Effector CD4-positive, alpha-beta T cell (primary cell): Measurements from ENCODE around the gene ATAD2B.

Experiments used
- DNase-seq: peaks from one replicate; pipeline ENCODE4 v3.0.0-alpha.2; 2020

Gene ATAD2B

GRCh38 chr2:23905155-23905554, 21.8 kb downstream of the ATAD2B start:
- no peak for DNase-seq

GRCh38 chr2:23904692-23905091, 22.2 kb downstream of the ATAD2B start:
- DNase-seq = no peak

GRCh38 chr2:23904215-23904614, 22.7 kb downstream of the ATAD2B start:
- DNase-seq = no peak

DNA sequence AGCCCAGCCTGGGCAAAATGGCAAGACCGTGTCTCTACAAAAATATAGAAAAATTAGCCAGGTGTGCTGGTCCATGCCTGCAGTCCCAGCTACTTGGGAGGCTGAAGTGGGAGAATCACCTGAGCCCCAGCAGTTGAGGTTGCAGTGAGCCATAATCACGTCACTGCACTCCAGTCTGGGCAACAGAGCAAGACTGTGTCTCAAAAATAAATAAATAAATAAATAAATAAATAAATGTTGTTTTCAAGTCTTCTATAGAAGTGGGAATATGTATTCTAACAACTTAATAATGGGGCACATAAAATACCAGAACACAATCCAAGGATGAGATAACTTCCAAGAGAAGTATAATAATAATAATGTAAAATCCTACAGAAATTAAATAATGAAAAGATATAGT, 23.9 kb downstream of the ATAD2B start:
- DNase-seq = no peak

DNA sequence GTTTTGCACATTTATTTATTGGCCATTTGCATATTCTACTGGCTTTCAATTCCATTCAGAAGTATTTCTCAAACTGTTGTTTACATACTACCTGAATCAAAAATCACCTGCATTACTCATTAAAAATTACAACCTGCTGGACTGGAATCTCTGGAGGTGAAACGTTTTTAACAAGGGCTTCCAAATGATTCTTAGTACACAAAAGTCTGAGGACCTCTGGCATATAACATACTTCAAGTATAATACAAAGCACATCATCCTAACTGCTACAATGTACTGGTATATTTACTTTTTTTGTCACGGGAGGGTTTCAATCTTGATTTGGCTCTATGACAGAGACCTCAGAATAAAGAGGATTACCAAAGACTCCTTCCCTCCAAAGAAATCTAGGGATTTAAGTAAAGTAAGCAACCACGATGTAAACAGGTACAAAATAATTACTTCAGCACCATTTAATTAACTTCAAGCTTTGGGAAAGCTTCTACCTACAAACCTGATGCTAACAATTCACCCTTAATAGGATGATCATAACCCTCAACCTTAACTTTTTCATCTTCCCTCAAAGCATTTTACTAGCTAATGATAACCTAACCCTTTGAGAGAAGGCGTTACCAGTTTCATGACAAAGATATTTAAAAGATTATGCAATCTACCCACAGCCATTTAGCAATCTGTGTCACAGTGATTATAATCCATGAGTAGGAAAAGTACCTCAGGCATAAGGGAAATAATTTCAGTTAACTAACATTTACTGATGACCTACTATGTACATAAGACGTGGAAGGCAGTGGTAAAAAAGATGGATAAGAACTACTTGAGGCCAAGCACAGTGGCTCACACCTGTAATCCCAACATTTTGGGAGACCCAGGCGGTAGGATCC, 24.7 kb downstream of the ATAD2B start:
- no peak for DNase-seq

- DNase-seq = no peak
Measured at GRCh38 chr2:23900541-23901322, 26.2 kb downstream of the ATAD2B start.

- no peak for DNase-seq
Measured at GRCh38 chr2:23900133-23900532, 26.8 kb downstream of the ATAD2B start.

- DNase-seq = no peak
Measured at GRCh38 chr2:23871206-23871605, 55.7 kb downstream of the ATAD2B start.

DNA sequence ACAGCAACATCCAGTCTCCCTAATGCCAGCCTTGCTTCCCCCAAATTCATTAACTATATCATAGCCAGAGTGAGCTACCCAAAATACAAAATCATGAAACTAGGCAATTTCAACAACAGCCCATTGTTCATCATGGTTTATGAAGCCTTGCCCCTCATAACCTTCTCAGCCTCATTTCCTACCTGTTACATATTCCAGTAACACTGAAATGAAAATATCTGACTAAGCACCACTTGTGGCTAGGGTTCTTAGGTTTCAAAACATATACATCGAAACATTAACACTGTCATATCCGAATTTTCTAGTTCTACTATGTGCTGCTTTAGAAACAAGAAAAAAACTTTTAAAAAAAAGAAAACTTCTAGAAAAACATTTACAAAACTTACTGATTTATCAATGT, 59.5 kb downstream of the ATAD2B start:
- no peak for DNase-seq

GRCh38 chr2:23862716-23863426, 64.1 kb downstream of the ATAD2B start:
- DNase-seq = no peak

DNA sequence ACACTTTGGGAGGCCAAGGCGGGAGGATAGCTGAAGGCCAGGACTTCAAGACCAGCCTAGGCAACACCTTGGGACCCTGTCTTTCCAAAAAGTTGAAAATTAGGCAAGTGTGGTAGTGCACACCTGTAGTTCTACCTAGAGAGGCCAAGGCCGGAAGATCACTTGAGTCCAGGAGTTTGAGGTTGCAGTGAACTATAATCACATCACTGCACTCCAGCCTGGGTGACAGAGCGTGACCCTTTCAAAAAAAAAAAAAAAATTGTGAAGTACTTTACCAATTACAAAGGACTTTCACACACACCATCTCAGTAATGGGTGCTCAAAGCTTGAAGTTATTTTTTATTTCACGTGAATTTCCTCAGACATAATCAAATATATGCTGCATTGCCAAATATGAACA, 65.0 kb downstream of the ATAD2B start:
- DNase-seq = no peak

DNA sequence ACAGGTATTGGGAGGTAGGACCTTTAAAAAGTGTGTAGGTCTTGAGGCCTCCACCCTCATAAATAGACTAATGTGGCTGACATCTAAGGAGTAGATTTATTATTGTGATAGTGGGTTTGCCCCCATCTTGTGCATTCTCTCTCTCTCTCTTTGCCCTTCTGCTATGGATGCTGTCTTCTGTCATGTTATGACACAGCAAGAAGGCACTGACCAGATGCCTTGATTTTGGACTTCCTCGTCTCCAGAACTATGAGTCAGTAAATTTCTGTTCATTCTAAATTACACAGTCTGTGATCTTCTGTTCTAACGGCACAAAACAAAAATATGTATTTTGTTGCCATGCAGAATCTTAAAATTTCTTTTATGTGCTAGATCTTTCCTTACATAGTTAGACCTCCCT, 66.9 kb downstream of the ATAD2B start:
- no peak for DNase-seq

- no peak for DNase-seq
Measured at GRCh38 chr2:23859234-23859633, 67.7 kb downstream of the ATAD2B start.

- DNase-seq = no peak
Measured at GRCh38 chr2:23850564-23851256, 76.2 kb downstream of the ATAD2B start.

DNA sequence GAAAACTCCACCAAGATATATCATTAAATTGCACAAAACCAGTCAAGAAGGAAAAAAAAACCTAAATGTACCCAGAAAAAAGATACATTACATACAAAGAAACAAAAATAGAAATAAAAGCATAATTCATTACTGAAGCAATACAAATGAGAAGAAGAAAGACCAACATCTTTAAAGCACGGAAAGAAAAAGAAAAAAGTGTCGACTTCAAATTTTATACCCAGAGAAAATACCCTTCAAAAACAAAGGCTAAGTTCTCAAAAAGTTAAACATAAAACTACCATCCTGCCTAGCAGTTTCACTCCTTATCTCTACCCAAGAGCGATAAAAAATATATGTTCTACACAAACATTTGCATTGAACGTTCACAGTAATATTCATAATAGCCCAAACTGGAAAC, 82.0 kb downstream of the ATAD2B start:
- no peak for DNase-seq

DNA sequence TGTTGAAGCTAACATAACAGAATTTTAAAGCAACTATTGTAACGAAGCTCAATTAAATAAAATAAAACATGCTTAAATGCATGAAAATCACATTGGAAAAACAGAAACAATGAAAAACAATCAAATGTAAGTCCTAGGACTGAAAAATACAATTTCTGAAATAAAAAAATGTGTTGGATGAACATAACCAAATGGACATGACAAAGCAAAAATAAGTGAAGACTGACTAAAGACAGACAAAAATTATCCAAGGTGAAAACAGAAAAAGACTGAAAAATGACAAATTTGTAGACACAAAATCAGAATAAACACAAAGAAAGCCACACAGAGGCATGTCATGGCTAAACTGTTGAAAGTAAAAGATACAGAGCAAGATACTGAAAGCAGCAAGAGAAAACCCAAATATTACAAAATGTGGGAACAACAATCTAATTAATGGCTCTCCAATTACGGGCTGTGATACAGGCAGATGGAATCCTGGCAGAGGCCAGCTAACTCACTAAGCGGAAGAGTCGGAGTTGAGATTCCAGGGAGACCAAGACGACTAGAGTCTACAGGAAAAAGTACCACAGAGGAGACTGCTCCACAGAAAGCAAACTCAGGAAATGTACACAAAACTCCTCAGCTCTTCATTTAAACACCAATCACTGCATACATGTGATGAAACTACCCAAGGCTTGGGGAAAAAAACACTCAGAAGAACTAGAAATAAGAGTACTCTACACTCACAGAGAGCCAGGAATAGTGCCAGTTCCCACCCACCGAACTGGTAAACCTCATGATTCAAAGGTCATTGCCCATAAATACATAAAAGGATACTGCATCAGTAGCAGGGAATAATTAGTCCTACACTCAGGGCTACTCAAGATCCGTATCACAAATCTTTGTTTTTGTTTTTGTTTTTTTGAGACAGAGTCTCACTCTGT, 83.6 kb downstream of the ATAD2B start:
- DNase-seq = no peak

DNA sequence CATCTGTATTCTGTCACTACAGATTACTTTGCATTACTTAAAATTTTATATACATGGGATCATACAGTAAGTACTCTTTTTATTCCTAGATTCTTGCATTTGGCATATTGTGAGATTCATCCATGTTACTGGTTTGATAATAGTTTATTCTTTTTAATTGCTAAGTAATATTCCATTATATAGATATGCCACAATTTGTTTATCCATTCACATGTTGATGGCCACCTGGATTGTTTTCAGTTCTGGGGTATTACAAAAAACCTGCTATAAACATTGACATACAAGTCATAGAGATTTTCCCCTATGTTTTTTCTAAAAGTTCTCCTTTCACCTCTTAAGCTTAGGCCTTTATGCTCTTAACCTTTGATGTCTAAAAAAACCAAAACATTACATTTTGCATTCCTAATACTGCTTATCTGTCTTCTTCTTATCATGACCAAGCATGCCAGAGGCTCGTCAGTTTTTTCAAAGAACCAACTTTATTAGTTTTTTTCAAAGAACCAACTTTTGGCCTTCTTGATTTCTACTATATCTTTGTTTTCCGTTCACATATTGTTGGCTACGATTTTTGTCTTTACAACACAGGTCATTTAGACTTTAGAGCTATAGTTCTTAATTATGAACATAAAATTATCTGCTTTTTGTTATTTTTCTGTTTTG, 86.9 kb downstream of the ATAD2B start:
- no peak for DNase-seq

DNA sequence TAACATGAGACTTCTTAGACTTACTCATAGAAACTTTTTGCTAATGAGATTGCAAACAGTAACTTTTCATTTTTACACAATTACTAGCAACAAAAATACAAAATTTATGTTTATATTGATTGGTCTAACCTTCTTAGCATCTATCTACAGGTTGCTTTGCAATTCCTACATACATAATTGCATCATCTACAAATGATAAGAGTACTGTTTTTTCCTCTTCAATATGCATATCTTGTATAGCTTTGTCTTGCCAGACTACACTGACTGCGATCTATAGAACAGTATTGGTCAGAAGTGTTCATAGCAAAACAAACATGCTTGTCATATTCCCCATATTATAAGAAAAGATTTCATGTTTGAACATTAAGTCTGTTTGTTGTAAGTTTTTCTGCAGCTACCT, 87.9 kb downstream of the ATAD2B start:
- DNase-seq = no peak

- no peak for DNase-seq
Measured at GRCh38 chr2:23838581-23838980, 88.3 kb downstream of the ATAD2B start.

DNA sequence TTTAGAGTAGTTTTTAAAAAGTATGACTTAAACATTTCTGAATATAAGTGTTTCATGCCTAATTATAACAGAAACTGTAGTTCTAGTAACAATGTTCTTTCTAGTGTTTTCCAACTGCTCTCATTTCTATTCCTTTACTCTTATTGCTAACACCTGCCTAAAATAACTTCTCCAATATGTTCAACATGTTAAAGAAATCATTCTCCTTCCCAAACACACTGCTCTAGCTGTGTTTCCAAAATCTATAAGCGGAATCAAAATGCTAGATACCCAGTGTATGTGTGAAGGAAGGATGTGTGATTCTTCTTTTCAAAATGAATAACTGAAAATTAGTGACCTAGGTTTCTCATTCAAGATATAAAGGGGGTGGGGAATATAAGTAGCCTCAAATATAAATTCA, 89.1 kb downstream of the ATAD2B start:
- no peak for DNase-seq

DNA sequence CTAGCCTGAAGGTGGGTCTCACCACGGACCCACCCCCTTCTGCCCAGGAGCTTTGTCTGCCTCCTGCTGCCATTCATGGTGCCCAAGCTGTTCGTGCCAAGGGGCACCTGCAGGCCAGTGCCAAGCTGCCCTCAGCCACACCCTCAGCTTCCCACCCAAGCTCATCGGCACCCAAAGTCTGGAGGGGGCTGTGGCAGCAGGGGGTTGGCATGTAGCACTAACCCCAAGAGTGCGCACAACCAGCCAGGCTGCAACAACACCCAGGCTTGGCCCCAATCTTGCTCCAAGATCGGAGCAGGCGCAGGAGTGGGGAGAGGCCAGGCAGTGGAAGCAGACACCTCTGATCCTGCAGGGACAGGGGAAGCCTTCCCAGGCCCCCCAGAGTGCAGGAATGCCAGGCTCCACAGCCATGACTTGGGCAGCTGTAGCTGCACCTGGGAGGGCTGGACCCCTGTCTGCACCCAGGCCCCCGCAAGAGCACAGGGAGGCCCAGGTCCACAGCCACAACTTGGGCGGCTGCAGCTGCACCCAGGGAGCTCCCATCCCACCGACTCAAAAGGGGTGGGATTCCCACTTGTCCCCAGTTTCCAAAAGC, 89.9 kb downstream of the ATAD2B start:
- no peak for DNase-seq
